GM18867 (cell line): Measurements from ENCODE around the gene DPP3.

Experiments
- ATAC-seq: cut with Tn5 transposase; IDR thresholded peaks from one replicate; pipeline ENCODE4 v1.9.1; 2021; ENCODE audit warnings: mild to moderate bottlenecking, moderate library complexity; ENCODE audit not compliant: unreplicated experiment

The DPP3 gene

DNA sequence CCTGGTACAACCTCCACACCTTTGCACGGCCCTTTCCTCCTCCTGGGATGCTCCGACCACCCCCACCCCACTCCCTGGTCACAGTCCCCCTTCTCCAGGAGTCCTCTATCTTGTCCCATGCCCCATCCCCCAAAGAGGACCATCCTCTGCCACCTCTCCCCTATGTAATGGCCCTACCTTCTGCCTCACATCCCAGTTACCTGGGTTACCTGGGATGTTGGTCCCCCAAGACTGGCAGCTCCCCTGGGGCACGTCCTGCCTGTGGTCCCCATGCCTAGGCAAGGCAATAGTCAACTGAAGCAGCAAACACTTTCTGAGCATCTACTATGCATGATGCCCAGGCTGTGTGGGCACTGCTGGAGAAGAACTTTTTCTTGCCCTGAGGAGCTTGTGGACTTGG lies 75.2 kb downstream of the DPP3 start:
- no peak for ATAC-seq

DNA sequence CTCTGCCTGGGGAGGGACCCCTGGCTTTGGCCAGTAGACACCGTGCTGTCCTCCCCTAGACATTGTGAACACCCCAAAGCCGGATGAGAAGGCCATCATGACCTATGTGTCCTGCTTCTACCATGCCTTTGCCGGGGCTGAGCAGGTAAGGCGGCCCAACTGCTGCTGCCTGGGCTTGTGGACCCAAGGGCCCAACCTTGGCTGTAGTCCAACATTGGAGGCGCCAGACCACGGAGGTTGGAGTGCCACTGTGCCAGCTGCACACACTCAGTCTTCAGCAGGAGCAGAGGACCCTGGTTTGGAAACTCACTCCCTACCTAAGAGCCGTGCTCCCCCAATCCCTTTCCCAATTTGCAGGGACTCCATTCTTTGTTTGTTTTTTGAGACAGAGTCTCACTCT lies 75.9 kb downstream of the DPP3 start:
- no peak for ATAC-seq

DNA sequence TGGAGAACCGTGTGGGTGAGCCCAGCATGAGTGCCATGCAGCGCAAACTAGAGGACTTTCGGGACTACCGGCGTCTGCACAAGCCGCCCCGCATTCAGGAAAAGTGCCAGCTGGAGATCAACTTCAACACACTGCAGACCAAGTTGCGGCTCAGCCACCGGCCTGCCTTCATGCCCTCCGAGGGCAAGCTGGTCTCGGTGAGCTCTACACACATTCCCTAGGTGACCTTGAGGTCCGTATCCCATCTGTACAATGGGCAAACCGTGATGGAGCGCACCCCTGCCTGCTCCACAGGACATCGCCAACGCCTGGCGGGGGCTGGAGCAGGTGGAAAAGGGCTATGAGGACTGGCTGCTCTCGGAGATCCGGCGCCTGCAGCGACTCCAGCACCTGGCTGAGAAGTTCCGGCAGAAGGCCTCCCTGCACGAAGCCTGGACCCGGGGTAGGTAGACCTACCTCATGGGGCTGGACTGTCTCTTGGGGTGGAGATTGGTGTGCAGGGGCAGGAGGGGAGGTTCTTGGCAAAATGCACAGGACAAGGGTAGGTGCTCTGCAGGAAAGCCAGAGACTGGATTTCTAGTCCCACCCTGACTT lies 77.6 kb downstream of the DPP3 start:
- ATAC-seq, result no peak
